Suppressor macrophage treated with lipopolysaccharide for 4 hours (primary cell): ENCODE results near the gene TGFB1I1.
A peak's percentile ranks its signal among the peaks of the same experiment; 100 is the strongest.

ENCODE experiments used
- DNase-seq: peaks from one replicate; pipeline ENCODE4 v3.0.0-alpha.2; 2020

TGFB1I1 gene

GRCh38 chr16:31453255-31454204 lies 18.4 kb upstream of the TGFB1I1 start:
- DNase-seq = peak; percentile 94

GRCh38 chr16:31455601-31456314 lies 16.2 kb upstream of the TGFB1I1 start:
- peak; percentile 45 for DNase-seq

GRCh38 chr16:31456988-31457360 lies 15.0 kb upstream of the TGFB1I1 start:
- DNase-seq = no peak

- DNase-seq = peak; percentile 19
These were observed 13.7 kb upstream of the TGFB1I1 start for GRCh38 chr16:31458073-31458843.

GRCh38 chr16:31458844-31459686 lies 12.9 kb upstream of the TGFB1I1 start, which contains the start of gene ARMC5:
Gene ARMC5, plus strand, starts transcription at chr16:31459501. Its CDS starts 24 bp downstream, at chr16:31459525.
- DNase-seq = peak; percentile 99

- DNase-seq = peak; percentile 100
These were observed 12.0 kb upstream of the TGFB1I1 start for GRCh38 chr16:31459687-31460581.

- peak; percentile 49 for DNase-seq
These were observed 11.4 kb upstream of the TGFB1I1 start for GRCh38 chr16:31460582-31461002.

- DNase-seq = no peak
These were observed 10.6 kb upstream of the TGFB1I1 start for GRCh38 chr16:31461201-31461920.

GRCh38 chr16:31461921-31462804 lies 9.8 kb upstream of the TGFB1I1 start:
- DNase-seq = no peak

GRCh38 chr16:31464348-31464769 lies 7.6 kb upstream of the TGFB1I1 start:
- no peak for DNase-seq

- no peak for DNase-seq
These were observed 7.1 kb upstream of the TGFB1I1 start for GRCh38 chr16:31464781-31465260.

- DNase-seq = no peak
These were observed 6.1 kb upstream of the TGFB1I1 start for GRCh38 chr16:31465788-31466370.

- DNase-seq = no peak
These were observed 5.5 kb upstream of the TGFB1I1 start for GRCh38 chr16:31466381-31466841.

GRCh38 chr16:31467151-31467773 lies 4.7 kb upstream of the TGFB1I1 start:
- DNase-seq = no peak

- no peak for DNase-seq
These were observed 4.1 kb upstream of the TGFB1I1 start for GRCh38 chr16:31467858-31468257.

- no peak for DNase-seq
These were observed 1.3 kb upstream of the TGFB1I1 start for GRCh38 chr16:31470615-31471014.

- no peak for DNase-seq
These were observed 594 bp upstream of the TGFB1I1 start for GRCh38 chr16:31471241-31471874.
